NB4 (cell line): Measurements from ENCODE around the gene STXBP2.
A peak's percentile ranks its signal among the peaks of the same experiment; 100 is the strongest.

Experiments
- CTCF ChIP-seq: IDR thresholded peaks from one replicate; pipeline ENCODE4 v1.5.1; 2012; ENCODE audit warnings: low read depth, low read length
- POLR2A ChIP-seq: IDR thresholded peaks from 2 replicates; pipeline ENCODE4 v1.6.1; 2011; ENCODE audit warnings: mild to moderate bottlenecking; ENCODE audit not compliant: insufficient read length; ENCODE audit errors: extremely low read depth

- peak; percentile 97 for TF ChIP-seq CTCF
- TF ChIP-seq POLR2A: no peak
Measured at GRCh38 chr19:7652061-7652641, 15.2 kb downstream of the STXBP2 start.
